ENCODE measurements around the gene FAM227B. TPM values are rescaled to one million over a fixed set of nuclear protein-coding genes. Genes with fewer than 3 reads are reported as not detected.

FAM227B gene
- total RNA-seq, 2 donors from 2014 or later: 7.5 to 14.4 TPM

DNA sequence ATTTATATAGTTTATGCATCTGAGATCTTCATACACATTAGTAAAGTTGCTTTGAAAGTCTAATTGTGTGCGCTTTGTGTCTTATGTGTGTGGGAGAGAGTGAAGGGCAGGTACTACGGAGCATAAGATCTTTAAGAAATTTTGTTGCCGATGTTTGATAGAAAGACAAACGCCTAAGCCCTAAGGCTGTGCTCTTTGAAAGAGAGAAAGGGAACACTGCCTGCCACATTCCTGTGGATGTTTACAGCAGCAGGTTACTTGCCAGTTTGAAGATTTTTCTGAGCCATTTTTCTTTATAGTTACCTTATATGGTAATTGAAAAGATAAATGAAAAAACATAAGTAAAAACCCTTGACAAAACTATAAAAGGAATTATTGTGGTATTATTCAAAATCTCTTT lies 17.2 kb upstream of the FAM227B start:
- no peak overlapping the region for H3K4me3 ChIP-seq
- H3K9me3 ChIP-seq: no peaks in the 10 kb centered on the region
- no peaks in the 10 kb centered on the region for H3K27me3 ChIP-seq
- peaks cover 15% of the 10 kb centered on the region for H3K36me3 ChIP-seq
- TF ChIP-seq, protein P1, sequence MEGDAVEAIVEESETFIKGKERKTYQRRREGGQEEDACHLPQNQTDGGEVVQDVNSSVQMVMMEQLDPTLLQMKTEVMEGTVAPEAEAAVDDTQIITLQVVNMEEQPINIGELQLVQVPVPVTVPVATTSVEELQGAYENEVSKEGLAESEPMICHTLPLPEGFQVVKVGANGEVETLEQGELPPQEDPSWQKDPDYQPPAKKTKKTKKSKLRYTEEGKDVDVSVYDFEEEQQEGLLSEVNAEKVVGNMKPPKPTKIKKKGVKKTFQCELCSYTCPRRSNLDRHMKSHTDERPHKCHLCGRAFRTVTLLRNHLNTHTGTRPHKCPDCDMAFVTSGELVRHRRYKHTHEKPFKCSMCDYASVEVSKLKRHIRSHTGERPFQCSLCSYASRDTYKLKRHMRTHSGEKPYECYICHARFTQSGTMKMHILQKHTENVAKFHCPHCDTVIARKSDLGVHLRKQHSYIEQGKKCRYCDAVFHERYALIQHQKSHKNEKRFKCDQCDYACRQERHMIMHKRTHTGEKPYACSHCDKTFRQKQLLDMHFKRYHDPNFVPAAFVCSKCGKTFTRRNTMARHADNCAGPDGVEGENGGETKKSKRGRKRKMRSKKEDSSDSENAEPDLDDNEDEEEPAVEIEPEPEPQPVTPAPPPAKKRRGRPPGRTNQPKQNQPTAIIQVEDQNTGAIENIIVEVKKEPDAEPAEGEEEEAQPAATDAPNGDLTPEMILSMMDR (IDR thresholded peaks at IDR 0.05): no peak
- no peaks in the 10 kb centered on the region for H3K4me1 ChIP-seq
- DNase-seq (ENCODE audit: low spot score): no peak
- no peak overlapping the region for H3K27ac ChIP-seq

DNA sequence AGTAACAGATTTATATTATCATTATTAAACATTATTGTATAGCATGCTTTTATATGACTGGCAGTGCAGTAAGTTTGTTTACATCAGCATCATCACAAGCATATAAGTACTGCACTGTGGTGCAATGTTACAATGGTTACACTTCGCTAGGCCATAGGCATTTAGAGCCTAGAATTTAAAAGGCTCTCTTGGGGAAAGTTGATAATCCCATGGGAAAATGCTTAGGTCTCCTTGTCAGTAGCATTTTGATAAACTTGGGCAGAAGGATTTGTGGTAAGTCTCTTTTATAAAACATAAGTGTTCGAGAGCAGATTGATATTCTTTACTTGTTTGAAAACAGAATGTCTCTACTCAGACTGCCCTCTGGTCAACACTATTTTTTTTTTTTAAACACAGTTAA lies 7.8 kb upstream of the FAM227B start:
- Histone ChIP-seq H3K9me3 (peaks cover 0 to 10% of the 10 kb centered on the region in 2 donors), H3K36me3 (peaks cover 13% of the 10 kb centered on the region), H3K27ac (no peak overlapping the region), H3K4me3 (no peak overlapping the region), H3K4me1 (no peaks in the 10 kb centered on the region), H3K27me3 (no peaks in the 10 kb centered on the region)
- TF ChIP-seq, protein P1 (IDR thresholded peaks at IDR 0.05): no peak
- DNase-seq (ENCODE audit: low spot score): no peak

DNA sequence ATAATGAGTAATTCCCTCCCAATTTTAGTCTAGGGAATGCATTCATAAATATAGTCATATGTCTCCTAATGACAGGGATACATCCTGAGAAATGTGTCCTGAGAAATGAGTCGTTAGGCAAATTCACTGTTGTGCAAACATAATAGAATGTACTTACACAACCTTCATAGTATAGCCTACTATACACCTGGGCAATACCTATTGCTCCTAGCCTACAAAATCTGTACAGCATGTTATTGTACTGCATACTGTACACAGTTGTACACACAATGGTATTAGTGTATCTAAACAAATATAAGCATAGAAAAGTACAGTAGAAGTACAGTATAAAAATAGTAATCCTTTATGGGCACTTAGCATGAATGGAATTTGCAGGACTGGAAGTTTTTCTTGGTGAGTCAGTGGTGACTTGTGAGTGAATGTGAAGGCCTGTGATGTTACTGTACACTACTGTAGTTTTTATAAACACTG lies 6.8 kb upstream of the FAM227B start:
- TF ChIP-seq, protein P1 (IDR thresholded peaks at IDR 0.05): no peak
- Histone ChIP-seq H3K4me1 (peaks cover 0 to 2% of the 10 kb centered on the region in 2 donors), H3K36me3 (peaks cover 13% of the 10 kb centered on the region), H3K4me3 (no peak overlapping the region), H3K27me3 (no peaks in the 10 kb centered on the region), H3K27ac (no peak overlapping the region), H3K9me3 (peaks cover 0 to 10% of the 10 kb centered on the region in 2 donors)
- DNase-seq (ENCODE audit: low spot score): no peak

DNA sequence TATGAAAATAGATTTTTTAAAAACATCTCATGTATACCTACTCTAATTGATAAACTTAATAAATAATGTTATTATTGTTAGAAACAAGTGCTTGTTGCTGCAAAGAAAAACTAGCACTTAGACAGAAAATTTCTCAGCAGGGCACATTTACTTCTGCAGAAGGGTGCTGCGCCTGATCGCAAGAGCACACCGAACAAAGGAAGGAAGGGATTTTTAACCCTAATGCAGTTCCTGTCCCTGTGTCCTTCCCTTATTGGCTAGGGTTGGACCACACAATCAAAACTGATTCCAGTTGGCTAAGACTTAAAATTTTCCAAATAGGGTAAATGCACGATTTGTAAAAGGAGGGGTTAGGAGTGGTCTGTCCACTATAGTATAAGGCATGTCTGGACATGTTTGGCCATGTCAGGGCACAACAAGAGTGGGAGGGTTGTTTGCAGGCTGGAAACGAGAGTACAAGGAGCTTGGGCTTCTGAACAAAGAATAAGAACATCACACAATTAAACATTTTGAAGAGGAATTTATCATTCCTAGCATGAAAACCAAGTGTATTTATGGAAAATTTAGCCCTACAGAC lies 4.9 kb upstream of the FAM227B start:
- no peaks in the 10 kb centered on the region for H3K27me3 ChIP-seq
- H3K4me3 ChIP-seq: no peak overlapping the region
- peaks cover 0 to 10% of the 10 kb centered on the region in 2 donors for H3K9me3 ChIP-seq
- H3K4me1 ChIP-seq: peaks cover 0 to 11% of the 10 kb centered on the region in 2 donors
- DNase-seq (ENCODE audit: low spot score): no peak
- no peak overlapping the region for H3K27ac ChIP-seq
- H3K36me3 ChIP-seq: peaks cover 10% of the 10 kb centered on the region
- TF ChIP-seq, protein P1 (IDR thresholded peaks at IDR 0.05): no peak

- Histone ChIP-seq H3K27ac (no peak overlapping the region), H3K4me3 (no peak overlapping the region), H3K4me1 (peaks cover 0 to 18% of the 10 kb centered on the region in 2 donors), H3K36me3 (peaks cover 10% of the 10 kb centered on the region), H3K27me3 (no peaks in the 10 kb centered on the region), H3K9me3 (peaks cover 0 to 10% of the 10 kb centered on the region in 2 donors)
- no peak for DNase-seq (ENCODE audit: low spot score)
- TF ChIP-seq, protein P1 (IDR thresholded peaks at IDR 0.05): no peak
Measured at GRCh38 chr15:49624056-49624455, 3.4 kb upstream of the FAM227B start.

DNA sequence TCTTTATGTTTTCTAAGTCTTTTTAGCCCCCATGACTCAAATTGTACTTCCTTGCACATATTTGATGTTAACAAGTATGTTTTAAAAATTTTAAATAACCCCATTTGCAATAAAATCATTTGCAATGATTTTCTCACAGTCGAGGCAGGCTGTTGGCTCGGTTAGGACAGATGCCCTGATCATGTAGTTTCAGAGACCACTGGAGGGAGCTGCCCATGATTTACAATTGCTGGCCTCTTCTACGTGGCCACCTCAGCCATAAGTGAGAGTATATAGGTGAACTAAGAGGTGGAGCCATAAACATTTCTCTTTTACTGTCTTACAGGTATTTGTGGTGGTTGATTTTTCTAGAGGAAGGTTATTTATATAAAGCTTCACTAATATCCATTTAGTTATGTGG lies 1.9 kb upstream of the FAM227B start:
- H3K36me3 ChIP-seq: peaks cover 10% of the 10 kb centered on the region
- H3K4me1 ChIP-seq: peaks cover 0 to 18% of the 10 kb centered on the region in 2 donors
- no peak overlapping the region for H3K27ac ChIP-seq
- H3K27me3 ChIP-seq: no peaks in the 10 kb centered on the region
- no peak for DNase-seq (ENCODE audit: low spot score)
- TF ChIP-seq, protein P1 (IDR thresholded peaks at IDR 0.05): peak in 1 of 2 donors; percentile 26
- H3K9me3 ChIP-seq: peaks cover 0 to 10% of the 10 kb centered on the region in 2 donors
- no peak overlapping the region for H3K4me3 ChIP-seq

All from right atrium auricular region (tissue), 2 donors.